Prostate gland (tissue), 2 donors: ENCODE data around the gene LIPC.

ENCODE experiments used
- POLR2A ChIP-seq: fragments of 450-650 bp; IDR thresholded peaks from one replicate; pipeline ENCODE4 v1.6.1; 2016; ENCODE audit warnings: antibody characterized with exemption, mild to moderate bottlenecking
- POLR2AphosphoS5 ChIP-seq: sonication (generic); formaldehyde crosslinking; IDR thresholded peaks from one replicate; pipeline ENCODE4 v1.6.1; 2017; ENCODE audit warnings: antibody characterized with exemption
- TF ChIP-seq, protein P1 (sequence below), 4 experiments: fragments of 200-600 bp in 2 of 4; fragments of 450-650 bp in 2 of 4; sonication (generic) in 2 of 4; IDR thresholded peaks; 1 replicate in 3 of 4; 2 replicates in 1 of 4; pipeline ENCODE4 v1.5.1; 2016 to 2019; ENCODE audit warnings: antibody characterized with exemption in 4 of 4, mild to moderate bottlenecking in 2 of 4, moderate library complexity in 2 of 4

DNA sequence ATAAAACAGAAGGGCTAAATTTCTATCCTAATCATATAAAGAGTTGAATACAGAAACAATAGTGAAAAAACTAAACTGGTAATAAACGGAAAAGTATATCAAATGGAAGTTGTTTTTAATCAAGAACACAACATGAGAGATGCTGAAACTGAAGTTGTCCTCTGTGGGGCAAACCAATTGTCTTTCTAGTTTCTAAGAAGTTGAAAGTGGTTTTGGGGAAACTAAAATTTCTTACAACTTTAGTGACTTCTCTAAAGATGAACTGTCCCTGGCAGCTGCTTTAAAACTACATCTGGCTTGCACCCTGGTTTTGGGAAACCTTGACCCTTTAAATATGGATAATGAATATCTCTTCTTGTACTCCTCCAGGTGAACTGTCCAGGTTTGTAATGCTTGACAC is 162.1 kb downstream of the LIPC start:
- TF ChIP-seq, protein P1, sequence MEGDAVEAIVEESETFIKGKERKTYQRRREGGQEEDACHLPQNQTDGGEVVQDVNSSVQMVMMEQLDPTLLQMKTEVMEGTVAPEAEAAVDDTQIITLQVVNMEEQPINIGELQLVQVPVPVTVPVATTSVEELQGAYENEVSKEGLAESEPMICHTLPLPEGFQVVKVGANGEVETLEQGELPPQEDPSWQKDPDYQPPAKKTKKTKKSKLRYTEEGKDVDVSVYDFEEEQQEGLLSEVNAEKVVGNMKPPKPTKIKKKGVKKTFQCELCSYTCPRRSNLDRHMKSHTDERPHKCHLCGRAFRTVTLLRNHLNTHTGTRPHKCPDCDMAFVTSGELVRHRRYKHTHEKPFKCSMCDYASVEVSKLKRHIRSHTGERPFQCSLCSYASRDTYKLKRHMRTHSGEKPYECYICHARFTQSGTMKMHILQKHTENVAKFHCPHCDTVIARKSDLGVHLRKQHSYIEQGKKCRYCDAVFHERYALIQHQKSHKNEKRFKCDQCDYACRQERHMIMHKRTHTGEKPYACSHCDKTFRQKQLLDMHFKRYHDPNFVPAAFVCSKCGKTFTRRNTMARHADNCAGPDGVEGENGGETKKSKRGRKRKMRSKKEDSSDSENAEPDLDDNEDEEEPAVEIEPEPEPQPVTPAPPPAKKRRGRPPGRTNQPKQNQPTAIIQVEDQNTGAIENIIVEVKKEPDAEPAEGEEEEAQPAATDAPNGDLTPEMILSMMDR (IDR thresholded peaks at IDR 0.05): no peak
- TF ChIP-seq POLR2A (no peak), POLR2AphosphoS5 (no peak)
